GM19438 (cell line): Measurements from ENCODE around the gene CIAPIN1.
"Not testable (repeated sequence)": the region's sequence is repeated elsewhere in the genome, so short reads cannot be mapped to it uniquely, and the experiment has no call there.

Experiments
- ATAC-seq: cut with Tn5 transposase; IDR thresholded peaks from one replicate; pipeline ENCODE4 v1.9.1; 2021; ENCODE audit warnings: low read depth; ENCODE audit not compliant: unreplicated experiment

Gene CIAPIN1

DNA sequence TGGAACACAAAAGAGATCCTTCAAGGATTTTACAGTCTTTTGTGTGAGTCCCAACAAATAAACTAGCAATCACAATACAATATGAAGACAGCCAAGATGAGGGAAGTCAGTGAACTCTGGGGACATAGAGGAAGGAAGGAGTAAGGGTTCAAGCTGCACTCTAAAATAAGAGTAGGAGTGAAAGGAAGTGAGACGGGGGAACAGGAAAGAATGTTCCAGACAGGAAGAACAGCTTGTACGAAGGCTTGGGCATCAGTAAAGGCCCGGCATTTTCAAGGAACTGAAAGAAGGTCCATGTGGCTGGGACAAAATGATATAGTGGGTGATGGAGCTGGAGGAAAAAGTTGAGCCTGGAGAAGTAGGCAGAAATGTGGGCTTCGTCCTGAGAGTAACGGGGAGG is 38.1 kb downstream of the CIAPIN1 start:
- no peak for ATAC-seq

DNA sequence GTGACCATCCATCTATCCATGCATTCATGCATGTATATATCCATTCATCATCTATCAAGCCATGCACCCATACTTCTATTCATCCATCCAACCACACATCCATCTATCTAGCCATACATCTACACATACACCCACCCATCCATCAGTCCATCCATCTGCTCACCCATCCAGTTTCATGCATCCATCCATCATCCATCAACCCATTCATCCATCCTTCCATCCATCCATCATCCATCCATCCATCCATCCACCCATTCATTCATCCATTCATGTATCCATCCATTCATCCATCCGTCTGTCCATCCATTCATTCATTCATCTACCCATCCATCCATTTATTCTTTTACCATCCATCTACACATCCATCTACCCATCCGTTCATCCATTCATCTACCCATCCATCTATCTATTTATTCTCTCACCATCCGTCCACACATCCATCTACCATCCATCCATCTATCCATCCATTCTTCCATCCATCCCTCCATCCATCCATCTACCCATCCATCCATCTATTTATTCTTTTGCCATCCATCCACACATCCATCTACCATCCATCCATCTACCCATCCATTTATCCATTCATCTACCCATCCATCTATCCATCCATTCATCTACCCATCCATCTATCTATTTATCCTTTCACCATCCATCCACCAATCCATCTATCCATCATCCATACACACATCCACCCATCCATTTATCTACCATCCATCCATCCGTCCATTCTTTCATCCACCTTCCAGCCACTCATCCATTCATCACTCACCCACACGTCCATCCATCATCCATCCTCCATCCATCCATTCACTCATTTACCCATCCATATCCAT is 39.4 kb downstream of the CIAPIN1 start:
- ATAC-seq, result no peak

- no peak for ATAC-seq
Measured at GRCh38 chr16:57406881-57407280, 40.3 kb downstream of the CIAPIN1 start.

GRCh38 chr16:57405097-57405496 is 42.1 kb downstream of the CIAPIN1 start:
- no peak for ATAC-seq

- no peak for ATAC-seq
Measured at GRCh38 chr16:57403965-57404817, 43.0 kb downstream of the CIAPIN1 start, which contains the start of gene CCL17. Gene CCL17, plus strand, starts transcription at chr16:57404767. Its CDS starts 9,166 bp downstream, at chr16:57413933.

DNA sequence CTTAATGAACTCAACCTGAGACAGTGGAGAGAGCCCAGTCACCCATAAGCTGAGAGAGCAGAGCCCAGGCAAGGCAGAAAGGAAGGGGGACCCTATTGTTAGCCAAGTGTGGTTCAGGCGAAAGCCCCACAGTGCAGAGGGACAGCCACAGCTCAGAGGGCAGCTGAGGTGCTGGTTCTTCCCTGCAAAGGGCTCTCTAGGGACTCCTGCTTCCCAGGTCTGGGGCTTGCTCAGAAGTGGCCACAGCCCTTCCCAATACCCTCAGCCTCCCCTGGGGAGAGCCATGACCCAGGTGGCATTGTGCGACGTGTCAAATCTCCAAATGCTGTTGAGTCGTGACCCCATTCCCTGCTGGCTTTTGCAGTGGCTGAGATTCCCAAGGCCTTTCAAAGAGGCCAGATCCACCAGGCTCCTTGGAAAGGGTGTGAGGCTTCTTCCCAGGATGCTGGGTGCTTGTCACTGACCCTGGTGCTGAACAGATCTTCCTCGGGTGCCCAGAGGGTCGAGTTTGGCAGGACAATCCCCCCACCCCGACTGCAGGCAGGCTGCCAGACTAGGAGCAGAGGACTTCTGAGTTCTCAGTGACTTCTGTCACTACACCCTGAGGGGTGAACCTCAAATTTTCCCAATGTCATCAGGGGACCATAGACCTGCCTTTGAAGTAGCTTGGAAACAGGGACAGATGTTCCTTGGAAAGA is 45.1 kb downstream of the CIAPIN1 start:
- ATAC-seq, result no peak

- not testable (repeated sequence) for ATAC-seq
Measured at GRCh38 chr16:57397493-57397892, 49.7 kb downstream of the CIAPIN1 start.

DNA sequence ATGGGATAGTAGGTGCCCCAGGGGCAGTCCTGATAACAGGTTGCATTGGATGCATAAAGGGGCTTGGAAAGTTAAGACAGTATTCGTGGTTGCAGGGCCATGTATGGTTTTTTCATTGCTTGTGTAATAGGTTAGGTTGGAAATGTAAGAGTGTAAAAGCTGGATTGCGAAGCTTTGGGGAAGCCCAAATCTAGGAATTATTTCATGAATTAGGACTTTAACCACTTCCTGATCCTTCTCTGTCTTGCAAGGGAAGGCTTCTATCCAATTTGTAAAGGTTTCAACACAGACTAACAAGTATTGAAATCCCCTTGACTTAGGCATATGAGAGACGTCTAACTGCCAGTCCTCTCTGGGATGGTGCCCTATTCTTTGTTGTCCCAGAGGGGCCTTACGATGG is 50.4 kb downstream of the CIAPIN1 start:
- no peak for ATAC-seq

DNA sequence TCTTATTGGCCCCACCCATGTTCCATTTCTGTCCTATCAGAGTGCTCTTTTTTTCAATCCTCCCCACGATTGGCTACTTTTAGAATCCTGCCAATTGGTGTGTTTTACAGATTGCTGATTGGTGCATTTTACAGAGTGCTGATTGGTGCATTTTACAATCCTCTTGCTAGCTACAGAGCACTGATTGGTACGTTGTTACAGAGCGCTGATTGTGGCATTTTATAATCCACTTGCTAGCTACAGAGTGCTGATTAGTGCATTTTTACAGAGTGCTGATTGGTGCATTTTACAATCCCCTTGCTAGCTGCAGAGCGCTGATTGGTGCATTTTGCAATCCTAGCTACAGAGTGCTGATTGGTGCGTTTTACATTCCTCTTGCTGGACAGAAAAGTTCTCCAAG is 52.2 kb downstream of the CIAPIN1 start:
- ATAC-seq, result no peak

- no peak for ATAC-seq
Measured at GRCh38 chr16:57394444-57394843, 52.7 kb downstream of the CIAPIN1 start.

DNA sequence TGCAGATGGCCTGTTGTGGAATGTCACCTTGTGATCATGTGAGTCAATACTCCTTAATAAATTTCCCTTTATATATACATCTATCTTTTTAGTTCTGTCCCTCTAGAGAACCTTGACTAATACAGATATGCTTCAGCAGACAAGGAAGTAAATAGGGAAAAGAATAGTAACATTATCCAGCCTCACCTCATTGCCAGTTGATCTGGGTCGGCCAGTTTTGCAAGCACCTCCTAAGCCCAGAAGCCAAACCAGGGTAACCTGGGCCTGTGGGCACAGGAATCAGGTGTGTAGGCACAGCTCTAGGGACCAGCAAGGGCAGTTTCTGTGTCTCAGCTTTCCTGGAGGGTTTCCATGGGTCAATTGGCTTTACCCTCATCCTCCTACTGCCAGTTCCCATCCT is 54.5 kb downstream of the CIAPIN1 start:
- ATAC-seq, result no peak

- ATAC-seq, result no peak
Measured at GRCh38 chr16:57391708-57392107, 55.5 kb downstream of the CIAPIN1 start.

- ATAC-seq, result no peak
Measured at GRCh38 chr16:57391300-57391699, 55.9 kb downstream of the CIAPIN1 start.

DNA sequence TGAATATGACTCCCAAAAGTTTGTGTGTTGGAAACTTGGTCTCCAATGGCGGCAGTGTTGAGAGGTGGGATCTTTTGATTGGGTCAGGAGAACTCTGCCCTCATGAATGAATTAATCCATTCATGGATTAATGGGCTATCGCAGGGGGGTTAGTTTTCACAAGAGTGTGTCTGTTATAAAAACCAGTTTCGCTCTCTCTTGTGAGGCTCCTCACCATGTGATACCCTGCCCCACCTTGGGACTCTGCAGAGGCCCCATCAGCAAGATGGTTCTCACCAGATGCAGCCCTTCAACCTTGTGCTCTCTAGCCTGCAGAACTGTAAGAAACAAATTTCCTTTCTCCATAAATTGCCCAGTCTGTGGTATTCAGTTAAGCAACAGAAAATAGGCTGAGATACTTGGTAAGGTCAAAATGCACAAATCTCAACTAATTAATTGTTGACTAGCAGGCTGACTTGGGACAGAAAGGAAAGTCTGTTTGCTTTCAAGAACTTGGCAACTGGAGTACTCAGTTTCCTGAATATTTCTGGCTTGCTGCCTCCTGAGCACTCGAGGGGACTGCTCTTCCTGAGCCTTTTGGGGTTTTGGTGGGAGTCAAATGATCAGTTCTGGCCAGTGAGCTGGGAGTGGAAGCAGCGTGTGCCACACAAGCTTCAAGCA is 56.4 kb downstream of the CIAPIN1 start:
- ATAC-seq, result no peak

DNA sequence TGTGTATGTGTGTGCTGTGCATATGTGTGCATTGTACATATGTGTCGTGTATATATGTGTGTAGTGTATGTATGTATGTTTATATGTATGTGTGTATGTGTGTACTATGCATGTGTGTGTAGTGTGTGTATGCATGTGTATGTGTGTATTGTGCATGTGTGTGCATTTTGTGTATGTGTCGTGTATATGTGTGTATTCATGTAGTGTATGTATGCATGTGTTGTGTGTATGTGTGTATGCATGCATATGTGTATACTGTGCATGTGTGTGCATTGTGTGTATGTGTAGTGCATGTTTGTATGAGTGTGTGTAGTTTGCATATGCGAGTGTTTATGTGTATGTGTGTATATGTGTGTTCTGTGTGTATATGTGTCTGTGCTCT is 58.1 kb downstream of the CIAPIN1 start:
- ATAC-seq, result no peak

- ATAC-seq, result no peak
Measured at GRCh38 chr16:57388359-57389086, 58.7 kb downstream of the CIAPIN1 start.

DNA sequence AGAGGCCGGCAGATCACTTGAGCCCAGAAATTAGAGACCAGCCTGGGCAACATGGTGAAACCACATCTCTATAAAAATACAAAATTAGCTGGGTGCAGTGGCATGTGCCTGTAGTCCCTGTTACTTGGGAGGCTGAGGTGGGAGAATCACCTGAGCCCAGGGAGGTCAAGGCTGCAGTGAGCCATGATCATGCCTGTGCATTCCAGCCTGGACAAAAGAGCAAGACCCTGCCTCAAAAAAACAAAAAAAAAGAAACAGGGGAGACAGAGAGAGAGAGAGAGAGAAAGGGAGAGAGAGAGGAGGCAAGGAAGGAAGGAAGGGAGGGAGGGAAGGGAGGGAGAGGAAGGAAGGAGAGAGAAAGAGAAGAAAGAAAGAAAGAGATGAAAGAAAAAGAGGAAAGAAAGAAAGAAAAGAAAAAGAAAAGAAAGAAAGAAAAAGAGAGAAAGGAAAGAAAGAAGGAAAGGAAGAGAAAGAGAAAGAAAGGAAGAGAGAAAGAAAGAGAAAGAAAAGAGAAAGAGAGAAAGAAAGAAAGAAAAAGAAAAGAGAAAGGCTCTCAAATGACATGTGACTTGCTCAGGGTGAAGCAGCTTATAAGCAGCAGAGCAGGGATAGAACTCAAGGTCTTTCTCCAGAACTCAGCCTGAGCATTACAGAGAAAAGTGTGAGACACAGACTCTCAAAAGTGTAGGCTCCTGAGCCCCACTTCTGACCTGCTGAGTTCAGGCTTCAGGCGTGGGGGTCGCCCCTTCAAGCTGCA is 59.4 kb downstream of the CIAPIN1 start:
- no peak for ATAC-seq

- ATAC-seq, result no peak
Measured at GRCh38 chr16:57386381-57386951, 60.7 kb downstream of the CIAPIN1 start.

GRCh38 chr16:57385083-57385482 is 62.1 kb downstream of the CIAPIN1 start:
- no peak for ATAC-seq
